GM19099 (cell line): Measurements from ENCODE around the gene CDC25B.

Experiments used
- POLR2A ChIP-seq: IDR thresholded peaks from 3 replicates; pipeline ENCODE4 v1.6.1; 2011; ENCODE audit warnings: low read depth; ENCODE audit not compliant: insufficient read length; ENCODE audit errors: extremely low read depth

The CDC25B gene

GRCh38 chr20:3777381-3777715 lies 18.8 kb upstream of the CDC25B start:
- TF ChIP-seq POLR2A: no peak

GRCh38 chr20:3777716-3778629 lies 18.1 kb upstream of the CDC25B start:
- TF ChIP-seq POLR2A: no peak

- no peak for TF ChIP-seq POLR2A
Measured at GRCh38 chr20:3778976-3779375, 17.1 kb upstream of the CDC25B start.

DNA sequence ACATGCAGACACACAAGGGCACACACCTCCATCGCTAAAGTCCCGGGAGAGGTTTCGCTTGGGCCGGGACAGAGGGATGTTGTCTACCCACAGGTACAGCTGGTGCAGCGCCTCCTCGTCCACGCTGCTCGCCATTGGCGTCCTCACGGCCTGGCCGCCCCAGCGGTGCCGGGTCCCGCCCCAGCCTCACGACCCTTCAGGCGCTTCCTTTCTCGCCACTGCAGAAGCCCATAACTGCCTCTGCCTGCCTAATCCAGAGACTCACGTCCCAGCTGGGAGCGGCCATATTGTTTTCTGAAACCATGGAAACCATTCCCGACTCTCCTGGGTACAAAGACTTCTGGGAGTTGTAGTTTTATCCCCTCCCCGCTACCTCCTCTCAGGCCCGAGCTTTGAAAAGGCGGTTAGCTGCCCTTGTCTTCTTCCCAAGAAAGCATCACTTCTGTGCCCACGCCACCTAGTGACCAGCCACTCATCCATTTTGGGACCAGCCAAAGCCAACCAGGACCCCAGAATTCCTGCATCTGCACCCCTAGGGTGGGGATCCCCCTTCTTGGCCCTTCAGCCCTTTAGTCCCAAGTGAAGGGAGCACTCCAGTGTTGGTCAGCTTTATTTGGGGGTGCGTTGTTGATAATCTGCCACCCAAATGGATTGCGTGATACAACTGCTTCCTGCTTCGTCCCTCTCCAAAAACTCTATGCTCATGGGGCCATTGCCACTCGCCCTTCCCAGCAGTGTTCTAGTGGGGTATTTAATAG lies 14.8 kb upstream of the CDC25B start, which contains the start of gene SPEF1:
Gene SPEF1, minus strand, starts transcription at position 296 of the 758 bp plus-strand sequence. Its CDS starts 161 bp downstream, at position 135.
- TF ChIP-seq POLR2A: peak; percentile 26

DNA sequence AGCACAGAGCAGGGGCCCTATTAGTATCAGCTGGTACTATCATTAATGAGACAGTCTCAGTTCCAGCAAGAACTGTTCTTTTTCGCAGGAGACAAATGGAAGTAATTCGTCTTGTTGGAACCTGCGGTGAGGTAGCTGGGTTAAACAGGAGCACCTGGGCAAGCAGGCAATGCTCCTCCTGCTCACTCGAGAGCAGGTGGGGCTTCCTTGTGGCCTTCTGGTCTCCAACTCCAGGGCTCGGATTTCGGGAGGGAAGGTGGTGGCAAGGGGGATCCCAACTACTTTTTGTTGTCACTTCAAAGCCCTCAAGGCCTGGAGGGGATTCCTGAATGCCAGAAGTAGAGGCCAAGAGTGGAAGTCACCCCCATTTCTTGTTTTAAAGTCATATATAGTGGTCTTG lies 13.5 kb upstream of the CDC25B start:
- no peak for TF ChIP-seq POLR2A

DNA sequence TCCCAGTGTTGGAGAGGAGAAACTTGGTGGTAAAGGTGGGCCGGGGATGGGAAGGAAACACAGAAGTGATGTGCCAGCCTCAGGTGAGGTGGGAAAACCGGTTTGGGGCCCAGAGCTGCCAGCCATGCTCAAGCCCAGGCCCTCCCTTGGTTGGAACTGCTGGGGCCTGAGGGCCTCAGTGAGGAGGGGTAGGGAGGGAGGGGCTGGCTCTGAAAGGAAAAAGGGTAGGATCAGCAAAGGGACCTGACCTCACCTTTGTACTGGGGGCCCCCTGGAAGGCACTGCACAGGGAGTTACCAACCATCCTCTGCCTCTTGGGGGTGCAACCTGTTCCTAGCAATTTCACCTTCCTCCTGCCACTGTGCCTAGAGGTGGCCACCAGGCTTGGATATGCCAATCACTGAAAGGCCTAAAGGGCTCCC lies 13.0 kb upstream of the CDC25B start:
- TF ChIP-seq POLR2A: no peak

DNA sequence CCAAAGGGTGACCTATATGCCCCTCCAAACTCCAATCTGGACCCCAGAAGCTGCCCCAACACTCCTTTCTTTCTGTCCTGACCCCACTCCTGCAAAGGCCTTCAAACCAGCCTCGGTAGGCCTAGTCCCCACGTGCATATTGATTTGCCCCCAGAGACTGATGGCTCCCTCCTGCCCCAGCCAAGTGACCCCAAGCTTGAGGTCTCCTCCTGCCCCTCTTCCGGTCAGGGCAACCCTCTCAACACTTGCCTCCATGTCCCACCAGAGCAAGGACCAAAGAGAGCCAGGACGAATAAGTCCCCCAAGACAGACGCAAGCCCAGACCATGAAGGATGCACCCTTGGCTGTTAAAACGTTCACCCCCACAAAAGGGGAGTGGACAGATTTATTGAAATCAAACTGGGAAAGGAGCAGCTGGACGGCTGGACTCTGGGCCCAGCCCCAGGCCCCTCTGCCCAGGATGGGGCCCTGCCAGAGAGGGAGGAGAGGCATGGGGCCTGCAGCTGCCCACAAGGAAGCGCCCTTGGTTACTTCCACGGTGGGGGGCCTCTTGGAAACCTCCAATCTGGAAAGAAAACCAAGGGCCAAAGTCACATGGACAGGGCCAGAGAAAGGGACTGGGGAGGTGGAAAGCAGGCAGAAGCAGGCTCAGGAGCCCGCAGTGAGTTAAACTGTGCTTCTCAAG lies 12.5 kb upstream of the CDC25B start:
- TF ChIP-seq POLR2A: no peak

DNA sequence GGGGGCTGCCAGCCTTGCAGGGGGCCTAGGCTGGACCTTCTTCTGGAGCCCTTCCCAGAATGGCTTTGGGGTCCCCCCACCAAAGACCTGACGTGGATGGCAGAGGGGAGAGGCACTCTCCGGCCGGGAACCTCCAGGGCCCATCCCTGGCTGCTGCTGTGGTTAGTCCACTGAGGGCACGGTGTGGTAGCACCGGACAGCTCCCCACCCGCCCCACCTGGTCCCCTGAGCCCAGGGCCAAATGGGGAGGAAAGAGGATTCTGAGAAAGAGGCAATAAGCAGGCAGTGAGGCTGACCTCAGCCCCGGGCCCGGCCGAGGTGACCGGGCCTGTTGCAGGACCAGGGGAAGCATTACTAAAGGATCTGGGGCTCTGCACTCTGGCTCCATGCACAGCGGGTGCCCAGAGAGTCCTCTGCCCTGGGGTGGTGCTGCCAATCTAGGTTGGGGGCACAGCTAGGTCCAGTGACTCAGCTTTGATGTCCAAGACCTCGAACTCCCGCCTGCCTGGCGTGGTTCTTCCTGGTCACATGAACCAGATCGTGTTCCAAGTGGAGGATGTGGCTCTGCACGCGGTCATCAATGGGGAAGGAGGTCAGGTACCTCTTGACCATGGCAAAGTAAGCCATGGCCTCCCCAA lies 11.8 kb upstream of the CDC25B start:
- TF ChIP-seq POLR2A: peak; percentile 15

GRCh38 chr20:3784863-3785239 lies 11.3 kb upstream of the CDC25B start:
- TF ChIP-seq POLR2A: no peak

- TF ChIP-seq POLR2A: no peak
Measured at GRCh38 chr20:3785240-3786125, 10.6 kb upstream of the CDC25B start.

GRCh38 chr20:3786126-3786484 lies 10.0 kb upstream of the CDC25B start:
- TF ChIP-seq POLR2A: no peak

DNA sequence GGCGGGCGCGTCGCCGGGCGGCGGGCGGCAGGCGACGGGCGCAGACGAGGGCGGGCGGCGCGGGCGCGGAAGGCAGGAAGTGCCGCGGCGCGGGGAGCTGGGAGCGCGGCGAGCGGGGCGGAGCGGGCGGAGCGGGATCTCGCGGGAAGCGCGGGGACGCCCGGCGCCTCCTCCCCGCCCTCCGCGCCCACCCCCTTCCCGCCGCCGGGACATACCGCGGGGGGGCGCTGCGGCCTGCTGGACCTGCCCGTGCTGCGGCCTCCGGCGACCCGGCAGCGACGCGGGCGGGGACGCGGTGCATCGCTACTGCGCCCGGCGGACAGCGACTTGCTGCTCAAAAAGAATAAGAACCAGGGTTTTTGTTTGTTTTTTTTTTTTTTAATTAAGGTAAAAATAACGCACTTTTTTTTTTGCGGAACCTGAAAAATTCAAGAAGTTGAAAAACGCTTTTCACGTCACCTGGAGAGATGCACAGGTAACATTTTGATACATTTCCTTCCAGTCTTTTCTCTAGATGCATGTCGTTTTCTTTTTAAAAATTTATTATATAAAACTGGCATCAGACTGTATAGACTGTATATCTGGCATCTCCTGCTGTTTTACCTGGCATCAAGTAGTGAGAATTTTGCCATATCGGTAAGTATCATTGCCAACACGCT lies 9.3 kb upstream of the CDC25B start, which contains the start of gene CENPB:
Gene CENPB, minus strand, starts transcription at position 76 of the 659 bp plus-strand sequence. CDS start 257 bp downstream, outside the sequence.
- peak; percentile 67 for TF ChIP-seq POLR2A

DNA sequence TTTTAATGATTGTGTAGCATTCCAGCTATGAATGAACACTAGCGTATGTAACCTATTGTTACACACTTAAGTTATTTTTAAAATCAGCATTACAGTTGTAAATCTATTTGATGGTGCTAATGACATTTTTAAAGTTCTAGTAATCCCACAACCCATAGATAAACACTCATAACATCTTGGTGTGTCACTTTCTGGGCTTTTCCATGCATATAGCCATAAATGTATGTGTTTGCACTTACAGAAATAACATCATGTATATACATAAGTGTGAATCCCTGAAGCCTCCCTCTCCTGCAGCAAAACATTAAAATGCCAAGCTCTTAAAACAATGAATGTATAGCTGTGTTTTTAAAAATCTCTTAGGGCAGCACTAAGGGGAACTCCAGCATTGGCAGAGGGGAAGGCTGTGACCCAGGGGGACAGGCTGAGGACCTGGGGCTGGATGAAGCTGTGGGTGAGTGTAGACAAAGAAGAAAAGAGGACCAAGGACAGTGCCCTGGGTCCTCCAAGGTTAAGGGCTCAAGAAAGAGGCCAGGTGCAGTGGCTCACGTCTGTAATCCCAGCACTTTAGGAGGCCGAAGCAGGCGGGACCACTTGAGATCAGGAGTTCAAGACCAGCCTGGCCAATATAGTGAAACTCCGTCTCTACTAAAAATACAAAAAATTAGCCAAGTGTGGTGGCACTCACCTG lies 8.6 kb upstream of the CDC25B start:
- no peak for TF ChIP-seq POLR2A
